ENCODE results near the gene DIDO1.

GRCh38 chr20:62850333-62850974 lies 75.9 kb downstream of the DIDO1 start:
- TF ChIP-seq CTCF (IDR thresholded peaks at IDR 0.05; ENCODE audit: low read depth, low read length) (no peak), EZH2phosphoT487 (IDR thresholded peaks at IDR 0.05; ENCODE audit: low read depth) (no peak)
